NCI-H774 (cell line): ENCODE data around the gene NRXN2.

Experiments used
- DNase-seq: peaks from one replicate; lab custom pipeline; 2025; lab: John Stamatoyannopoulos, UW

Gene NRXN2

GRCh38 chr11:64590763-64591221 is 132.2 kb downstream of the NRXN2 start, which contains the start of gene SLC22A12:
SLC22A12 (plus strand) TSS chr11:64591220; CDS start chr11:64591557, 337 bp downstream.
- no peak for DNase-seq

DNA sequence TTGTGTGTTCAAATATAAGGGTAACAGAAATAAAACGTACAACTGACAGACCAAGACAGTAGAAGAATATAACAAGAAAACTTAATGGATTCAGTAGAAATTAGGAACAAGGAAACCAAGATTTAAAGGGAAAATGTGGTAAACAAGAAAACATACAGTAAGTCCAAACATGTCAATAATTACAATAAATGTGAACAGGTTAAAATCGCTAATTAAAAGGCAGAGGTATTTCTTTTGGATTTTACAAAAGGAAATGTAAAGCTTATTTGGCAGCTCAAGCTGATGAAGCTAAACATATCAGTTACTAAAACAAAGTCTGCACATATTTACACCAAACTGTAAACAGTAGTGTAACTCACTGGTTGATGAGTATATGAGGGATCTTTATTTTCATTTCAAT is 134.3 kb downstream of the NRXN2 start:
- DNase-seq = no peak

DNA sequence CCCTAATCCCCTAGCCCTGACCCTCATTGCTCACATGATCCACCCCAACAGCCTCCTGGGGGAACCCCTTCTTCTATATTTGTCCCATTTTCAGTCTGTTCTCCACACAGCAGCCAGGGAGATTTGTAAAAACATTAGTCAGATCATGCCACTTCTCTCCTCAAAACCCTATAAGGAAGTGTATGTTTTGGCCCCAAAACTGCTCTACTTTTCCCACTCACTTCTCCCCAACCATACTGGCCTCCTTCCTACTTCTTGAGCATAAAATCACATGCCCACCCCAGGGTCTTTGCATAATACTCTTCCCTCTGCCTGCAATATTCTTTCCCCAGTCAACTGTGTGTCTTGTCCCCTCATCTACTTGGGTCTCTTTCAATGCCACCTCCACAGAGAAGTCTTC is 136.6 kb downstream of the NRXN2 start:
- DNase-seq = no peak

- DNase-seq = no peak
These were observed 137.8 kb downstream of the NRXN2 start for GRCh38 chr11:64585150-64585549.

DNA sequence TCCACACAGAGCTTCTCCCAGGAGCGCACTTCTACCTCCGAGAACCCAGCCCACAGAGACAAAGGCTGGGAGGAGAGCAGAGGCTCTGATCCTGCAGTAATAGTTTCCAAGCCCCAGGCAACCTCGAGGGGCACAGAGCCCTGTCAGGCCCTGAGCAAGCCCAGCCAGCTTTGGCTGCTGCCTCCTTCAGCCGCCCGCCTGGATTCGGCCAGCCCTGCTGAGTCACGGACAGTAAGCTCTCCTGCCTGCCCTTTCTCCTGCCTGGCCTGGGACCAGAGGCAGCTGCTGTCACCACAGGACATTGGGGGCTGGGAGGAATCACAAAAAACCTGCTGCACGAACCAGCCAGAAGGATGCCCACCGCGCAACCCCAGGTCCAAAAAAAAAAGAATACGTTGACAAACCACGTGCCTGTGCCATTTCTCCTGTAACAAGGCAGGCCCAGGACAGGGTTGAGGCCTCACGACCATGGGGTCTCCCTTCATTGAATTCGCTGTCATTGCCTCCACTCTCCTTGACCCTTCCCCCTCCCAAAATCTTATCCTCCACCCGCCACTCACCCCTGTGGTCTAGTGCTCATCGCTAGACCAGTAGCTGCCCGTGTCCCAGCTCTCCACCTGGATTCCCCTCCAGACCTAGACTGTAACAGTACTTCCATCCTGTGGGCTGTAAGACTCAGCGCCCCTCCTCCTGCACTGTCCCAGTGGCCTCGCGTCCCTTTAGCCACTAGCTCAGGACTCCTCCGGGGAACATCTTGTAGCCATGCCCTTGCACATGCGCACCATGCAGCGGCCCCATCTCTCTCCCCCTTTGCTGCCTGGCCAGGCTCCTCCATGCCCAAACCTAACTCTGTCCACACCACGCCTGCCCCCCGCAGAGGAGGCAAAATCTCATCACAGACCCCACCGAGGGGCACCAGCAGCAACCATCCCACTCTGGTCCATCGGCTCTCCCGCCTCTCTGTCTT is 139.4 kb downstream of the NRXN2 start:
- no peak for DNase-seq

- DNase-seq = no peak
These were observed 140.1 kb downstream of the NRXN2 start for GRCh38 chr11:64582885-64583284.

GRCh38 chr11:64581057-64581523 is 141.9 kb downstream of the NRXN2 start:
- DNase-seq = no peak

GRCh38 chr11:64580412-64580811 is 142.6 kb downstream of the NRXN2 start:
- DNase-seq = no peak

GRCh38 chr11:64577202-64577601 is 145.8 kb downstream of the NRXN2 start:
- no peak for DNase-seq

GRCh38 chr11:64572143-64572542 is 150.9 kb downstream of the NRXN2 start:
- DNase-seq = no peak

GRCh38 chr11:64571410-64572091 is 151.4 kb downstream of the NRXN2 start:
- DNase-seq = no peak

- no peak for DNase-seq
These were observed 152.0 kb downstream of the NRXN2 start for GRCh38 chr11:64571050-64571409.

DNA sequence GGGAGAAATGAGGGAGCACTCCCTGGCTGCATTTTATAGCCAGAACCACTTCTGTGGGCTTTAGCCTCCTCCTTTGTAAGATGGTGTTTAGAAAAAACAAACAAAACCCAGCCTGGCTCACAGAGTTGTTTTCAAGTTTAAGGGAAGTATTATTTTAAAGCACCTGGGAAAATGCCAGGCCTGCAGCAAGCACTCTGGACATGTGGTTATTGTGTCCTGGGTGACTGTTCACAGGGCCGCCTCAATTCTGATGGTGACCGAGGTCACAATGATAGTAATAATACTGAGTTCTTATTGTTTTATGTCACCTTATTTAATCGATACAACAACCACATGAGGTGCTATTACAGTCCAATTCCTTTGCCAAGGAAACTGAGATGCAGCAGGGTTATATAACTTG is 152.7 kb downstream of the NRXN2 start:
- DNase-seq = no peak

DNA sequence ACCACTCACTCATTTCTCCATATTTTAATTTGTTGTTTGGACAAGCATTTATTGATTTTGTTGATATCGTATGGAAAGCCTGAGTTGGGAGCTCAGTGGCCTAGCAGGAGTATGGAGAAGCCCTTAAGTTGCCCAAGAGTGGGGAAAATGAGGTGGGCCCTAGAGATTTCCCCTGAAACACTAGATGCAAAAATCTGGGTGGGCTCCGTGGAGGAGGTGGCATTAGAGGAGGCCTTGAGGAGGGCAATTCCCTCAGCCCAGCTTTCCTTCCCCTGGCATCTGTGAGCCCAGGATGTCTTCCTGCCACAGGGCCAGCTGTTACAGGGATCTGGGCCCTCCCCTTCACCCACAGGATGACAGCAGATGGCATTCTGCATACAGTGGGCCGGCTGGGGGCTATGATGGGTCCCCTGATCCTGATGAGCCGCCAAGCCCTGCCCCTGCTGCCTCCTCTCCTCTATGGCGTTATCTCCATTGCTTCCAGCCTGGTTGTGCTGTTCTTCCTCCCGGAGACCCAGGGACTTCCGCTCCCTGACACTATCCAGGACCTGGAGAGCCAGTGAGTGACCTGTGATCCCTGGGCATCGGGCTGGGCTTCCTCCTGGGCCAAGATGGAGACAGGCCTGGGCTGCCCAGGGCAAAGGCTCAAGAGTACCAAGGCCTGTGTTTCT is 153.6 kb downstream of the NRXN2 start:
- no peak for DNase-seq

DNA sequence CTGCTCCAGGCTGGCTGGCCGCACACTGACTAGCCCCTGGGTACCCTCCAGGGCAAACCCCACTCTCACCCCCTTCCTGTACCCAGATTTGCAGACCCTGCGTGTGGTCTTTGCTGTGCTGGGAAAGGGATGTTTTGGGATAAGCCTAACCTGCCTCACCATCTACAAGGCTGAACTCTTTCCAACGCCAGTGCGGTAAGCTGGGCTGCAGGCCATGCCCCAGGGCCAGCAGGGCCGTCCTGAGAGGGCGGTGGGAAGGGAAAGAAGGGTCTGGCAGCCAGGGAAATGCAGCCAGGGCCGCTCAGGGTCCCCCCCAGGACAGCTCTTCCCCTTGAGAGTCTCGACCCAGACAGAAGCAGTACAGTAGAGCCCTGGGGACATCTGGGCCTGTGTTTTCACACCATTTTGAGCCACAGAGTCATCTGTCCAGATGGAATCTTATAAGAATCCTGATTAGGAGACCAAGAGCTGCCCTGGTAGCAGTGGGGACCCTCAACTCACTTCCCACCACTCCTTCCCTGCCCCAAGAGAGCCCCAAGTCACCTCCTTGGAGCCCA is 154.3 kb downstream of the NRXN2 start:
- no peak for DNase-seq

DNA sequence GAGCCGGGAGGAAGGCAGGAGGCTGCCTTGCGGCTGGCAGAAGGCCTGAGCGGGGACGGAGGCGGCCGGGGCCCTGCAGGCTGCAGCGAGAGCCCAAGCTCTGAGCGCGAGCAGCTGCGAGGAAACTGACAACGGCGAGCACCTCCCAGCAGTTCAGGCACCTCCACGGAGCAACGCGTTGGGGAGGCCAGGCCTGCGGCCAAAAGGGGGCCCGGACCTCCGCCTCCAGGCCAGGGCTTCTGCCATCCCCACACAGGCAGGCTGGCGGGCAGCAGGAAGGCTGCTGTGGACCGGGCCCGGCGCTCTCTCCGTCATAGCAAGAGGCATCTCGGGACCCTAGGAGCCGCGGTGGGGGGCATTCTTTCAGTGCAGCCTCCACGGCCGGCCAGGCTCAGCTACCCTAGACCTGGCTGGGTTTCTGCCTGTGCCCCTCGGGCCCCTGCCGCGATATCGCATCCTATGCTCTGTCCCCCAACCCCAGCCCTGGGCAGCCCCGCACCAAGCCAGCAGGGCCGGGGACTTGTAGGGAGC is 154.9 kb downstream of the NRXN2 start:
- no peak for DNase-seq

DNA sequence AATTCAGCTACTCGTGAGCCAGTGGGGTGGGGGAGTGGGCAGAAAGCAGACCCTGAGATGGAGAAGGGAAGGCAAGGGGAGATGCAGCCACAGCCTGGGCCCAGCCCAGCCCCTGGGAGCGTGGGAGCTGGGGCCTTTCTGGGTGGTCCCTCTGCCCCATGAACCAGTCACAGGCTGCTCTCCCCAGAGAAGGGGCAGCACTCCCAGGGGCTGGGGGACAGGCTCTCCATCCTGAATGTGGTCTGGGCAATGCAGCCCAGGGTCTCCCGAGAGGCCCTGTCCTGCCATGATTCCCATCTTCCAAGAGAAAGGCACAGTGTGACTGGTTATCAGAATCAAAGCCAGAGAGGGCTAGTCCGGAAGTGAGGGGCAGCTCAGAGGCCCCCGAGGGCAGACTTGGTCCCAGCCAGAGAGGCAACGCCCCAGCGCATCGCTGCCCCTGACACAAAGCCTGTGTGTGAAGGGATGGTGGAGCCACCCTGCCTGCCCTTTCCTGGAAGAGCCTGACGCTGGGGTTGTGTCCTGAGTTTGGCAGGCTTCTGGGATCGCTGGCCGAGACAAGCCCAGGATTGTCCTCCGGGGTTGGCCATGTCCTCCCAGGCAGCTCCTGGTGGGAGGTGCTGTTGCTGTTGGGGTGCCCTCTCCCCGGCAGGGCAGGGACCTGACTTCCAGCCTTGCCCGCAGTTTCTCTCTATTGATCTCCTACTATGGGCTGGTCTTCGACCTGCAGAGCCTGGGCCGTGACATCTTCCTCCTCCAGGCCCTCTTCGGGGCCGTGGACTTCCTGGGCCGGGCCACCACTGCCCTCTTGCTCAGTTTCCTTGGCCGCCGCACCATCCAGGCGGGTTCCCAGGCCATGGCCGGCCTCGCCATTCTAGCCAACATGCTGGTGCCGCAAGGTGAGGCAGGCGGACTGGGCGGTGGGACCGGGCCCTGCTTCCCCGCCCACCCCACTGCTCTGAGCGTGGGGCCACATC is 155.8 kb downstream of the NRXN2 start:
- no peak for DNase-seq

DNA sequence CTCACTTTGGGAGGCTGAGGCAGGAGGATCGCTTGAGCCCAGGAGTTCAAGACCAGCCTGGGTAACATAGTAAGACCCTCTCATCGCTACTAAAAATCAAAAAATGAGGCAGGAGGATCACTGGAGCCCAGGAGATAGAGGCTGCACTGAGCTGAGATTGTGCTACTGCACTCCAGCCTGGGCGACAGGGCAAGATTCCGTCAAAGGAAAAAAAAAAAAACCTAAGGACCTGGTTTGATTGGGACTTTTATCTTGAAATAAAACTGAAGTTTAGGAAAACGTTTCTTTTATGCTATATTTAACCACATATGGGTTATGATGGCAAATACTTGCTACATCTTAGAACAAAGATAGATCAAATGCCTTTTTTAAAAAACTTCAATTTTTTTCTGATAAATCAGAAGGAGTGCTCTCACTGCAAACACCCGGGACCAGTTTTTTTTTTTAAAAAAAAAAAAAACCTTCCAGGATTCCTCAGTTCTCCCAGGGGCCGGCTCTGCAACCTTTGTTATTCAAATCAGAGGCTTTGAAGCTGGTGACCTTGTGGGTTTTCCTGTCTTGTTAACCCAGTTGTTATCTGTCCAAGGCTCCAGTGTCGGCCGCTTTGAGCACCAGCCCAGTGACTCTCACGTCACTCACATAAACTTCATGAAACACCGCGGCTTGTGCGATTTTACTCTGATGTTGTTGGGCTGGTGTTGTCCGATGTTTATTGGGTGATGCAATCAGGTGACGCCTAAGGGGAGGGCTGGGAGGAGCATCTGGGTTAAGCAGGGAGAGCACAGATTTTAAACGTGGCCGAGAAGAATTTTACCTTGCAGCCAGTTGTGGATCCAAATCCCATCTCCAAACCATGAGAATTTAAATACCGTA is 156.7 kb downstream of the NRXN2 start:
- DNase-seq = peak; percentile 58
